K562 (cell line): ENCODE measurements around the gene USHBP1. TPM values are rescaled to one million over a fixed set of nuclear protein-coding genes. Genes with fewer than 3 reads are reported as not detected.

ENCODE experiments used
- CBX1 ChIP-seq: sonication (generic); IDR thresholded peaks from 2 replicates; pipeline ENCODE4 v1.6.1; 2016; ENCODE audit warnings: antibody characterized with exemption, low read depth, mild to moderate bottlenecking
- COPS2 ChIP-seq: fragments of 450-650 bp; conservative IDR thresholded peaks from 2 replicates; pipeline ENCODE4 v1.6.1; 2016; ENCODE audit warnings: mild to moderate bottlenecking, moderate library complexity
- ETV1 ChIP-seq: fragments of 450-650 bp; conservative IDR thresholded peaks from 2 replicates; pipeline ENCODE4 v1.6.1; 2016; ENCODE audit warnings: missing genetic modification characterization, control low read depth, low read depth, missing compliant biosample characterization
- FUS ChIP-seq: fragments of 200-400 bp; formaldehyde crosslinking; optimal IDR thresholded peaks from 2 replicates; pipeline ENCODE3; 2017; ENCODE audit warnings: low read depth, low read length
- HBP1 ChIP-seq: fragments of 450-650 bp; formaldehyde crosslinking; IDR thresholded peaks from 2 replicates; pipeline ENCODE4 v1.4.0; 2022; ENCODE audit warnings: missing genetic modification characterization
- ILK ChIP-seq: fragments of 450-650 bp; IDR thresholded peaks from 2 replicates; pipeline ENCODE4 v1.6.1; 2016; ENCODE audit warnings: missing genetic modification characterization, low read depth, mild to moderate bottlenecking, missing compliant biosample characterization, moderate library complexity, borderline replicate concordance
- KAT7 ChIP-seq: sonication (generic); formaldehyde crosslinking; IDR thresholded peaks from 2 replicates; pipeline ENCODE4 v1.8.0; 2022; ENCODE audit warnings: missing genetic modification reagents, mild to moderate bottlenecking, borderline replicate concordance
- LARP7 ChIP-seq: fragments of 450-650 bp; IDR thresholded peaks from 2 replicates; pipeline ENCODE4 v1.6.1; 2016
- MAX ChIP-seq: sonication (generic); formaldehyde crosslinking; IDR thresholded peaks from 2 replicates; pipeline ENCODE4 v1.9.0; 2022; ENCODE audit warnings: mild to moderate bottlenecking, missing genetic modification reagents
- MCM3 ChIP-seq: fragments of 450-650 bp; IDR thresholded peaks from 2 replicates; pipeline ENCODE4 v1.6.1; 2016
- NCOR1 ChIP-seq: fragments of 450-650 bp; IDR thresholded peaks from 2 replicates; pipeline ENCODE4 v1.6.1; 2016; ENCODE audit warnings: mild to moderate bottlenecking, moderate library complexity
- NFXL1 ChIP-seq: fragments of 450-650 bp; formaldehyde crosslinking; IDR thresholded peaks from 2 replicates; pipeline ENCODE4 v1.4.0; 2021; ENCODE audit warnings: mild to moderate bottlenecking
- SMARCA4 ChIP-seq: fragments of 450-650 bp; IDR thresholded peaks from 2 replicates; pipeline ENCODE4 v1.6.1; 2016
- SMARCE1 ChIP-seq: fragments of 450-650 bp; IDR thresholded peaks from 2 replicates; pipeline ENCODE4 v1.7.1; 2016; ENCODE audit warnings: mild to moderate bottlenecking
- TRIM28 ChIP-seq: fragments of 450-650 bp; IDR thresholded peaks from 2 replicates; pipeline ENCODE4 v1.6.1; 2017
- ZNF280B ChIP-seq: fragments of 250-450 bp; sonication (Bioruptor Pico); IDR thresholded peaks from 2 replicates; pipeline ENCODE4 v1.5.1; 2021; ENCODE audit warnings: mild to moderate bottlenecking
- ZNF445 ChIP-seq: fragments of 250-450 bp; sonication (Bioruptor Pico); IDR thresholded peaks from 2 replicates; pipeline ENCODE4 v1.4.0; 2020; ENCODE audit warnings: low read depth, mild to moderate bottlenecking, moderate library complexity
- ZNF507 ChIP-seq: conservative IDR thresholded peaks from 2 replicates; pipeline ENCODE4 v1.6.1; 2017; ENCODE audit warnings: missing genetic modification characterization, missing compliant biosample characterization
- ZNF699 ChIP-seq: fragments of 250-450 bp; sonication (Bioruptor Pico); IDR thresholded peaks from 2 replicates; pipeline ENCODE4 v1.8.0; 2021; ENCODE audit warnings: mild to moderate bottlenecking, moderate library complexity; ENCODE audit not compliant: insufficient replicate concordance
- ZNF740 ChIP-seq, 3 experiments: fragments of 200-800 bp in 1 of 3; sonication (Bioruptor generic) in 1 of 3; sonication (generic) in 1 of 3; formaldehyde crosslinking in 1 of 3; IDR thresholded peaks; 2 replicates each; pipeline versions ENCODE4 v1.6.1 to v1.8.0; 2016 to 2022; ENCODE audit warnings: mild to moderate bottlenecking in 2 of 3, missing compliant biosample characterization in 2 of 3, missing genetic modification characterization in 2 of 3, missing genetic modification reagents in 1 of 3
- ZNF785 ChIP-seq: fragments of 250-450 bp; sonication (Bioruptor Pico); IDR thresholded peaks from 2 replicates; pipeline ENCODE4 v1.4.0; 2020; ENCODE audit warnings: mild to moderate bottlenecking
- polyA plus RNA-seq, 8 experiments: library from polyadenylated mRNA; depleted of rRNA in 4 of 8; stranded (reverse) in 5 of 8; unstranded in 3 of 8; fragments of >200 nt; fragmentation: Nextera tagmentation in 2 of 8; fragmentation: Illumina TruSeq in 1 of 8; extraction: Ambion mirVana in 2 of 8; extraction: Trizol in 1 of 8; gene quantifications; 2 replicates each; pipeline versions ENCODE4 v1.2.1 to v1.2.3, GENCODE V29; 2011 to 2014; ENCODE audit warnings: inconsistent platforms in 1 of 8, missing spikeins in 1 of 8
- total RNA-seq, 7 experiments: library from RNA; depleted of rRNA in 6 of 7; stranded (reverse); fragments of >200 nt in 6 of 7; fragmentation: Illumina TruSeq in 2 of 7; extraction: Trizol in 2 of 7; gene quantifications; 2 replicates each; pipeline versions ENCODE4 v1.2.1 to v1.2.3, GENCODE V29; 2011 to 2021; ENCODE audit warnings: low replicate concordance in 1 of 7
- TF ChIP-seq, protein P1 (sequence below): fragments of 450-650 bp; formaldehyde crosslinking; IDR thresholded peaks from 2 replicates; pipeline ENCODE4 v1.4.0; 2020; ENCODE audit warnings: mild to moderate bottlenecking, moderate library complexity

Gene USHBP1
- total and polyA plus RNA-seq, 9 of the 15 experiments (the other 6 are each of a cell fraction or from before 2014, with no cell fraction given), result 0.03 to 0.10 (median 0.05) TPM; not detected in 5

DNA sequence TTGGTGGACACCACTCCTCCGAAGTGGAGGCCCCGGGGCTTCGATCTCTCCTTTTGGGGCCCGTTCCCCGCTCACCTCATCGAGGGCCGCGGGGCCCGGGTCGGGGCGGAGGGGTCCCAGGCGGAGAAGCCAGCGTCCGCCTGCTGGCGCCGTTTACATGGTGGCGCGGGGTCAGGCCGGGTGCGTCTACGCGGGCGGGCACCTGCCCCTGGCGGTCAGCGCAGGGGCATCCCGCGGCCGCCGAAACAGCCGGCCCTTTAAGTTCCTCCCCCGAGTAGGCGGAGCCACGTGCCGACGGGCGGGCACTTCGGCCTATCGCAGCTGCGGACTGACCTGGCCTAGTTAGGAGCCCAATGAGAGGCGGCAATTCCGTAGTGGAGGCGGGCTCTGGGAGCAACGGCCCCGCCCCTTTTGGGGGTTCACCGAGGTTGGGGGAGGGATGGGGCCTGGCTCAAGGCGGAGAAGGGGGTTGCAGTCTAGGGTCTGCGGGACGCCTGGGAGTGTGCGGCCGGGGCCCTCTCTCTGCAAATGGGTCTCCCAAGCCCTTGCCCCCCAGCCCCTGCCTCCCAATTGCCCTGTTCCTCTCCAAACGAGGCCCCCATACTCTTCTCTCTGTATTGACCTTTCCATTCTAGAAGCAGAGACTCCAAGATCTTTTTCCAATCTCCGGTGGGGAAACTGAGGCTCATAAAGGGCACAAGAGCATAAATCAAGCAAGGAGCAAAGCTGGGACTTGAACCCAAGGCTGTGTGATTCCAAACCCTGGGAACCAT lies 38.8 kb upstream of the USHBP1 start, which contains the start of gene ABHD8 (continued):
- TF ChIP-seq, protein P1, sequence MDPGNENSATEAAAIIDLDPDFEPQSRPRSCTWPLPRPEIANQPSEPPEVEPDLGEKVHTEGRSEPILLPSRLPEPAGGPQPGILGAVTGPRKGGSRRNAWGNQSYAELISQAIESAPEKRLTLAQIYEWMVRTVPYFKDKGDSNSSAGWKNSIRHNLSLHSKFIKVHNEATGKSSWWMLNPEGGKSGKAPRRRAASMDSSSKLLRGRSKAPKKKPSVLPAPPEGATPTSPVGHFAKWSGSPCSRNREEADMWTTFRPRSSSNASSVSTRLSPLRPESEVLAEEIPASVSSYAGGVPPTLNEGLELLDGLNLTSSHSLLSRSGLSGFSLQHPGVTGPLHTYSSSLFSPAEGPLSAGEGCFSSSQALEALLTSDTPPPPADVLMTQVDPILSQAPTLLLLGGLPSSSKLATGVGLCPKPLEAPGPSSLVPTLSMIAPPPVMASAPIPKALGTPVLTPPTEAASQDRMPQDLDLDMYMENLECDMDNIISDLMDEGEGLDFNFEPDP (CRISPR knock-in tag), result no peak
- TF ChIP-seq KAT7 (peak; percentile 38; the same call in 1 of the 2 replicates), ZNF507 (tag) (no peak), MAX (CRISPR knock-in tag) (peak; percentile 72), ILK (tag) (no peak), ZNF699 (no peak), SMARCE1 (no peak), COPS2 (no peak), ETV1 (tag) (no peak), MCM3 (no peak), ZNF740 (CRISPR knock-in tag; IDR thresholded peaks at IDR 0.05) (peak; percentile 72), ZNF740 (tag; IDR thresholded peaks at IDR 0.05) (peak in 1 of 2 experiments; percentile 85; a peak in 2 of 4 replicates), HBP1 (CRISPR knock-in tag) (no peak), NFXL1 (CRISPR knock-in tag) (no peak), TRIM28 (no peak), ZNF445 (CRISPR knock-in tag) (no peak), ZNF280B (CRISPR knock-in tag) (no peak), SMARCA4 (no peak), ZNF785 (CRISPR knock-in tag) (no peak), CBX1 (no peak), FUS (no peak), LARP7 (no peak), NCOR1 (0 out of 2 replicates have a peak, but pooled peaks have one; percentile 15)
